HepG2 (cell line): Measurements from ENCODE around the gene CCT4.

ENCODE experiments used
- FOXK2 ChIP-seq: fragments of 450-650 bp; IDR thresholded peaks from 2 replicates; pipeline ENCODE4 v1.6.1; 2016
- KDM4B ChIP-seq: sonication (generic); formaldehyde crosslinking; IDR thresholded peaks from 2 replicates; pipeline ENCODE4 v1.4.0; 2020; ENCODE audit warnings: missing genetic modification reagents
- MTA3 ChIP-seq: sonication (generic); formaldehyde crosslinking; IDR thresholded peaks from 2 replicates; pipeline ENCODE4 v1.4.0; 2020; ENCODE audit warnings: missing genetic modification reagents
- RAD21 ChIP-seq: fragments of 450-650 bp; formaldehyde crosslinking; IDR thresholded peaks from 2 replicates; pipeline ENCODE4 v1.5.0; 2020; ENCODE audit warnings: mild to moderate bottlenecking
- REL ChIP-seq: sonication (generic); formaldehyde crosslinking; conservative IDR thresholded peaks from 2 replicates; pipeline ENCODE4 v1.8.0; 2022; ENCODE audit warnings: mild to moderate bottlenecking, missing genetic modification reagents, moderate library complexity
- TCF7L2 ChIP-seq: IDR thresholded peaks from 2 replicates; pipeline ENCODE4 v1.6.1; 2011; ENCODE audit warnings: mild to moderate bottlenecking, low read depth, low read length, moderate library complexity
- ZNF317 ChIP-seq: sonication (generic); formaldehyde crosslinking; IDR thresholded peaks from 2 replicates; pipeline ENCODE4 v1.5.0; 2020; ENCODE audit warnings: mild to moderate bottlenecking, missing genetic modification reagents
- TF ChIP-seq, protein P1 (sequence below): sonication (generic); formaldehyde crosslinking; IDR thresholded peaks from 2 replicates; pipeline ENCODE4 v1.5.0; 2020; ENCODE audit warnings: mild to moderate bottlenecking, missing genetic modification reagents, moderate library complexity
- TF ChIP-seq, protein P2 (sequence below): IDR thresholded peaks from 2 replicates; pipeline ENCODE4 v1.6.1; 2018; ENCODE audit warnings: missing genetic modification reagents
- TF ChIP-seq, protein P3 (sequence below): IDR thresholded peaks from 2 replicates; pipeline ENCODE4 v1.6.1; 2016; ENCODE audit warnings: mild to moderate bottlenecking
- TF ChIP-seq, protein P4 (sequence below): sonication (generic); formaldehyde crosslinking; IDR thresholded peaks from 2 replicates; pipeline ENCODE4 v1.4.0; 2020; ENCODE audit warnings: missing genetic modification reagents, mild to moderate bottlenecking, borderline replicate concordance

DNA sequence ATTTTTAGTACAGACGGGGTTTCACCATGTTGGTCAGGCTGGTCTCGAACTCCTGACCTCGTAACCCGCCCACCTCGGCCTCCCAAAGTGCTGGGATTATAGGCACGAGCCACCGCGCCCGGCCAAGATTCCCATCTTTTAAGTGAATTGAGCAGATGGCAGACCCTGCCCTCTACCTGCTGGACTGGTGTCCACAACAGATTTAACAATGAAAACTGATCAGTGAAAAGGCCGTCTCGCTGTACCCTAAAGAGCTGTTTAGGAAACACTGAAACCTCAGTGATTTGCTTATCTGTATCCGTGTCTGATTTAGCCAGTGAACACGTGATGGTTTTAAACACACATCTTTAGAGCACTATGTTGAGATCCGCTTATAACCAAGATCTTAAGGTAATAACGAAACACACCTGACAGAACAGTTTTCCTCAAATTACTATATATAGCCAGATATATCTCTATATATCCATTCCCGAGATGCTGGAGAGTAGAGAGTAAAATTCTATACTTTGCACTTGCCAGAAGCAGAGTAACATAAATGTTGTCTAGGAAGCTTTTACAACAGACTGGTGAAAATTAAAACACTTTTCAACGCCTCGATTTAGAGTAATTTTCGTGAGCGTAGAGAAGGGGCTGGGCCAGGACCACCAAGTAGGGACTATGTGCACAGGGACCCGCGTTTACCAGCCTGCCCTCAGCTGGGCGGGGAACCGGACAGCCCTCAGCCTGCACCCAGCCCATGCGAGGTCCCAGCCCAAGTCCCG is 35.2 kb downstream of the CCT4 start:
- TF ChIP-seq FOXK2 (no peak), MTA3 (CRISPR knock-in tag) (no peak), REL (CRISPR knock-in tag) (no peak), RAD21 (CRISPR knock-in tag) (no peak), ZNF317 (no peak), KDM4B (no peak), TCF7L2 (no peak)
- TF ChIP-seq, protein P1, sequence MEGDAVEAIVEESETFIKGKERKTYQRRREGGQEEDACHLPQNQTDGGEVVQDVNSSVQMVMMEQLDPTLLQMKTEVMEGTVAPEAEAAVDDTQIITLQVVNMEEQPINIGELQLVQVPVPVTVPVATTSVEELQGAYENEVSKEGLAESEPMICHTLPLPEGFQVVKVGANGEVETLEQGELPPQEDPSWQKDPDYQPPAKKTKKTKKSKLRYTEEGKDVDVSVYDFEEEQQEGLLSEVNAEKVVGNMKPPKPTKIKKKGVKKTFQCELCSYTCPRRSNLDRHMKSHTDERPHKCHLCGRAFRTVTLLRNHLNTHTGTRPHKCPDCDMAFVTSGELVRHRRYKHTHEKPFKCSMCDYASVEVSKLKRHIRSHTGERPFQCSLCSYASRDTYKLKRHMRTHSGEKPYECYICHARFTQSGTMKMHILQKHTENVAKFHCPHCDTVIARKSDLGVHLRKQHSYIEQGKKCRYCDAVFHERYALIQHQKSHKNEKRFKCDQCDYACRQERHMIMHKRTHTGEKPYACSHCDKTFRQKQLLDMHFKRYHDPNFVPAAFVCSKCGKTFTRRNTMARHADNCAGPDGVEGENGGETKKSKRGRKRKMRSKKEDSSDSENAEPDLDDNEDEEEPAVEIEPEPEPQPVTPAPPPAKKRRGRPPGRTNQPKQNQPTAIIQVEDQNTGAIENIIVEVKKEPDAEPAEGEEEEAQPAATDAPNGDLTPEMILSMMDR (CRISPR knock-in tag), result peak; percentile 51
- TF ChIP-seq, protein P2, sequence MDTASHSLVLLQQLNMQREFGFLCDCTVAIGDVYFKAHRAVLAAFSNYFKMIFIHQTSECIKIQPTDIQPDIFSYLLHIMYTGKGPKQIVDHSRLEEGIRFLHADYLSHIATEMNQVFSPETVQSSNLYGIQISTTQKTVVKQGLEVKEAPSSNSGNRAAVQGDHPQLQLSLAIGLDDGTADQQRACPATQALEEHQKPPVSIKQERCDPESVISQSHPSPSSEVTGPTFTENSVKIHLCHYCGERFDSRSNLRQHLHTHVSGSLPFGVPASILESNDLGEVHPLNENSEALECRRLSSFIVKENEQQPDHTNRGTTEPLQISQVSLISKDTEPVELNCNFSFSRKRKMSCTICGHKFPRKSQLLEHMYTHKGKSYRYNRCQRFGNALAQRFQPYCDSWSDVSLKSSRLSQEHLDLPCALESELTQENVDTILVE, result no peak
- TF ChIP-seq, protein P3, sequence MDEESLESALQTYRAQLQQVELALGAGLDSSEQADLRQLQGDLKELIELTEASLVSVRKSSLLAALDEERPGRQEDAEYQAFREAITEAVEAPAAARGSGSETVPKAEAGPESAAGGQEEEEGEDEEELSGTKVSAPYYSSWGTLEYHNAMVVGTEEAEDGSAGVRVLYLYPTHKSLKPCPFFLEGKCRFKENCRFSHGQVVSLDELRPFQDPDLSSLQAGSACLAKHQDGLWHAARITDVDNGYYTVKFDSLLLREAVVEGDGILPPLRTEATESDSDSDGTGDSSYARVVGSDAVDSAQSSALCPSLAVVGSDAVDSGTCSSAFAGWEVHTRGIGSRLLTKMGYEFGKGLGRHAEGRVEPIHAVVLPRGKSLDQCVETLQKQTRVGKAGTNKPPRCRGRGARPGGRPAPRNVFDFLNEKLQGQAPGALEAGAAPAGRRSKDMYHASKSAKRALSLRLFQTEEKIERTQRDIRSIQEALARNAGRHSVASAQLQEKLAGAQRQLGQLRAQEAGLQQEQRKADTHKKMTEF, result no peak
- TF ChIP-seq, protein P4, sequence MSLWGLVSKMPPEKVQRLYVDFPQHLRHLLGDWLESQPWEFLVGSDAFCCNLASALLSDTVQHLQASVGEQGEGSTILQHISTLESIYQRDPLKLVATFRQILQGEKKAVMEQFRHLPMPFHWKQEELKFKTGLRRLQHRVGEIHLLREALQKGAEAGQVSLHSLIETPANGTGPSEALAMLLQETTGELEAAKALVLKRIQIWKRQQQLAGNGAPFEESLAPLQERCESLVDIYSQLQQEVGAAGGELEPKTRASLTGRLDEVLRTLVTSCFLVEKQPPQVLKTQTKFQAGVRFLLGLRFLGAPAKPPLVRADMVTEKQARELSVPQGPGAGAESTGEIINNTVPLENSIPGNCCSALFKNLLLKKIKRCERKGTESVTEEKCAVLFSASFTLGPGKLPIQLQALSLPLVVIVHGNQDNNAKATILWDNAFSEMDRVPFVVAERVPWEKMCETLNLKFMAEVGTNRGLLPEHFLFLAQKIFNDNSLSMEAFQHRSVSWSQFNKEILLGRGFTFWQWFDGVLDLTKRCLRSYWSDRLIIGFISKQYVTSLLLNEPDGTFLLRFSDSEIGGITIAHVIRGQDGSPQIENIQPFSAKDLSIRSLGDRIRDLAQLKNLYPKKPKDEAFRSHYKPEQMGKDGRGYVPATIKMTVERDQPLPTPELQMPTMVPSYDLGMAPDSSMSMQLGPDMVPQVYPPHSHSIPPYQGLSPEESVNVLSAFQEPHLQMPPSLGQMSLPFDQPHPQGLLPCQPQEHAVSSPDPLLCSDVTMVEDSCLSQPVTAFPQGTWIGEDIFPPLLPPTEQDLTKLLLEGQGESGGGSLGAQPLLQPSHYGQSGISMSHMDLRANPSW (CRISPR knock-in tag), result no peak; the same call in 1 of the 2 replicates
